HG03097 (cell line): Measurements from ENCODE around the gene RBM19.

Experiments
- ATAC-seq: cut with Tn5 transposase; IDR thresholded peaks from one replicate; pipeline ENCODE4 v1.9.1; 2021; ENCODE audit not compliant: unreplicated experiment, low FRiP score

RBM19 gene

GRCh38 chr12:113887906-113888305, 78.2 kb downstream of the RBM19 start:
- ATAC-seq: no peak

- ATAC-seq: no peak
These were observed 79.4 kb downstream of the RBM19 start for GRCh38 chr12:113886721-113887120.

- ATAC-seq: no peak
These were observed 81.7 kb downstream of the RBM19 start for GRCh38 chr12:113884392-113884791.

GRCh38 chr12:113882690-113883089, 83.4 kb downstream of the RBM19 start:
- no peak for ATAC-seq

- ATAC-seq: no peak
These were observed 84.8 kb downstream of the RBM19 start for GRCh38 chr12:113880988-113881962.

- no peak for ATAC-seq
These were observed 85.8 kb downstream of the RBM19 start for GRCh38 chr12:113880326-113880725.

- ATAC-seq: no peak
These were observed 86.5 kb downstream of the RBM19 start for GRCh38 chr12:113879658-113880057.

- no peak for ATAC-seq
These were observed 88.5 kb downstream of the RBM19 start for GRCh38 chr12:113877607-113878006.

GRCh38 chr12:113876160-113876559, 90.0 kb downstream of the RBM19 start:
- no peak for ATAC-seq

GRCh38 chr12:113875691-113876090, 90.4 kb downstream of the RBM19 start:
- no peak for ATAC-seq

GRCh38 chr12:113874999-113875561, 91.0 kb downstream of the RBM19 start:
- ATAC-seq: no peak

GRCh38 chr12:113874326-113874725, 91.8 kb downstream of the RBM19 start:
- no peak for ATAC-seq

GRCh38 chr12:113873740-113874139, 92.4 kb downstream of the RBM19 start:
- ATAC-seq: no peak

GRCh38 chr12:113870890-113871289, 95.2 kb downstream of the RBM19 start:
- ATAC-seq: no peak

GRCh38 chr12:113870035-113870434, 96.1 kb downstream of the RBM19 start:
- no peak for ATAC-seq

GRCh38 chr12:113868365-113868764, 97.8 kb downstream of the RBM19 start:
- ATAC-seq: no peak

- no peak for ATAC-seq
These were observed 98.9 kb downstream of the RBM19 start for GRCh38 chr12:113867258-113867657.

GRCh38 chr12:113866496-113866895, 99.6 kb downstream of the RBM19 start:
- no peak for ATAC-seq

GRCh38 chr12:113863455-113863845, 102.7 kb downstream of the RBM19 start:
- ATAC-seq: no peak

- no peak for ATAC-seq
These were observed 103.3 kb downstream of the RBM19 start for GRCh38 chr12:113862590-113863454.

GRCh38 chr12:113861708-113862312, 104.3 kb downstream of the RBM19 start:
- no peak for ATAC-seq
